PC-9 (cell line): ENCODE measurements around the gene HK2. TPM values are rescaled to one million over a fixed set of nuclear protein-coding genes. Genes with fewer than 3 reads are reported as not detected.

Experiments
- BruUV-seq: library from RNA; stranded (reverse); fragments of 400-500 nt; replicated peaks from 2 replicates; lab custom pipeline; 2021; lab: Mats Ljungman, UMichigan
- CTCF ChIA-PET: fragments of 300-600 bp; sonication (Branson Sonifier 250); formaldehyde crosslinking; loops from one replicate; lab custom pipeline; 2022; ENCODE audit warnings: antibody characterized with exemption; lab: Charles Lee
- POLR2A ChIA-PET: fragments of 300-600 bp; sonication (Branson Sonifier 250); formaldehyde crosslinking; loops from one replicate; lab custom pipeline; 2022; ENCODE audit warnings: antibody characterized with exemption; ENCODE audit not compliant: unreplicated experiment; lab: Charles Lee
- DNase-seq, 2 experiments: peaks; one replicate each; pipeline versions ENCODE4 v3.0.0 to v3.0.0-alpha.2; 2015 to 2022; ENCODE audit warnings: mixed read lengths in 1 of 2
- H2AFZ ChIP-seq: fragments of 200-600 bp; sonication (generic); 2 replicates; pipeline ENCODE4 v1.8.1; 2017; ENCODE audit warnings: antibody characterized with exemption
- H3F3A ChIP-seq: fragments of 200-600 bp; sonication (generic); 2 replicates; pipeline ENCODE4 v1.8.1; 2017; ENCODE audit warnings: antibody characterized with exemption, mild to moderate bottlenecking, low read depth; ENCODE audit not compliant: insufficient read depth
- H3K27ac ChIP-seq: fragments of 200-600 bp; sonication (generic); 2 replicates; pipeline ENCODE4 v1.6.1; 2016; ENCODE audit warnings: mixed run types
- H3K27me3 ChIP-seq: fragments of 200-600 bp; sonication (generic); 2 replicates; pipeline ENCODE4 v1.6.1; 2016; ENCODE audit warnings: low read depth, mixed run types; ENCODE audit not compliant: insufficient read depth
- H3K36me3 ChIP-seq: fragments of 200-600 bp; sonication (generic); 2 replicates; pipeline ENCODE4 v1.6.1; 2016; ENCODE audit warnings: low read depth, mixed run types
- H3K4me1 ChIP-seq: fragments of 200-600 bp; sonication (generic); replicated peaks from 2 replicates; pipeline ENCODE4 v1.6.1; 2016; ENCODE audit warnings: mixed run types; ENCODE audit not compliant: insufficient read depth
- H3K4me2 ChIP-seq: fragments of 200-600 bp; sonication (generic); 2 replicates; pipeline ENCODE4 v1.6.1; 2017; ENCODE audit warnings: mixed run types
- H3K4me3 ChIP-seq: fragments of 200-600 bp; sonication (generic); 2 replicates; pipeline ENCODE4 v1.6.1; 2016; ENCODE audit warnings: mixed run types
- H3K79me2 ChIP-seq: fragments of 200-600 bp; sonication (generic); 2 replicates; pipeline ENCODE4 v1.6.1; 2017; ENCODE audit warnings: low read depth, mixed run types
- H3K9me2 ChIP-seq: fragments of 200-600 bp; sonication (generic); 2 replicates; pipeline ENCODE4 v1.8.1; 2017; ENCODE audit warnings: mild to moderate bottlenecking; ENCODE audit not compliant: insufficient read depth
- H3K9me3 ChIP-seq: fragments of 200-600 bp; sonication (generic); 2 replicates; pipeline ENCODE4 v1.8.1; 2016; ENCODE audit warnings: low read depth; ENCODE audit not compliant: insufficient read depth
- H4K20me1 ChIP-seq: fragments of 200-600 bp; sonication (generic); 2 replicates; pipeline ENCODE4 v1.8.1; 2017; ENCODE audit not compliant: insufficient read depth
- EZH2 ChIP-seq: fragments of 200-600 bp; sonication (generic); IDR thresholded peaks from 2 replicates; pipeline ENCODE4 v1.8.0; 2017; ENCODE audit warnings: antibody characterized with exemption, low read depth
- intact Hi-C: fragments of 100-400 bp; cut with micrococcal nuclease; formaldehyde crosslinking; loops from one replicate; pipeline ENCODE4 v1.10.0; 2022; ENCODE audit not compliant: unreplicated experiment
- total RNA-seq: library from RNA; stranded (reverse); gene quantifications from 2 replicates; pipeline ENCODE4 v1.2.3, GENCODE V29; 2021
- TF ChIP-seq, protein P1 (sequence below): fragments of 200-600 bp; sonication (generic); conservative IDR thresholded peaks from 2 replicates; pipeline ENCODE4 v1.6.1; 2017; ENCODE audit warnings: mixed run types, antibody characterized with exemption, mild to moderate bottlenecking, moderate library complexity

Gene HK2
- total RNA-seq, 1 experiment from 2014 or later: 7.8 TPM

DNA sequence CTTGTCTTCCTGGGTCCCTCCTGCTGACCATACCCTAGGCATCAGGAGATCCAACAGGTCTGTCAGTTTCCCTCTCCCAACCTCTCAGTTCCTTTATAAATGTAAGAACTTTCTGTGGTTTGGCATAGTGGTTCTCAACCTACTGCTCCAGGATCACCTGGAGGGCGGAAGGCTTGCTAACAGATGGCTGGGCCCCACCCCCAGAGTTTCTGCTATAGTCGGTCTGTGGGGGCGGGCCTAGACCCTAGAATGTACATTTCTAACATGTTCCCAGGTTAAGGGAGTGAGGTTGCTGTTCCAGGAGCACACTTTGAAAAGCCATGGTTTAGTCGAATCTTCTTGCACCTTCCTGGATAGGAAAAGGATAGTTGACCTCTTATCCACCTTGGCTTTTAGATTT is 37.0 kb downstream of the HK2 start:
- Histone ChIP-seq H3K79me2 (peaks cover 37% of the 10 kb centered on the region), H3K4me2 (no peak overlapping the region), H3K27me3 (no peaks in the 10 kb centered on the region), H3K9me3 (no peaks in the 10 kb centered on the region), H3K4me3 (no peak overlapping the region), H2AFZ (no peak overlapping the region), H3K36me3 (peaks cover 20% of the 10 kb centered on the region), H3F3A (peaks cover 36% of the 10 kb centered on the region), H3K27ac (no peak overlapping the region), H3K4me1 (peaks cover 32% of the 10 kb centered on the region), H4K20me1 (no peaks in the 10 kb centered on the region), H3K9me2 (no peaks in the 10 kb centered on the region)
- TF ChIP-seq, protein P1, sequence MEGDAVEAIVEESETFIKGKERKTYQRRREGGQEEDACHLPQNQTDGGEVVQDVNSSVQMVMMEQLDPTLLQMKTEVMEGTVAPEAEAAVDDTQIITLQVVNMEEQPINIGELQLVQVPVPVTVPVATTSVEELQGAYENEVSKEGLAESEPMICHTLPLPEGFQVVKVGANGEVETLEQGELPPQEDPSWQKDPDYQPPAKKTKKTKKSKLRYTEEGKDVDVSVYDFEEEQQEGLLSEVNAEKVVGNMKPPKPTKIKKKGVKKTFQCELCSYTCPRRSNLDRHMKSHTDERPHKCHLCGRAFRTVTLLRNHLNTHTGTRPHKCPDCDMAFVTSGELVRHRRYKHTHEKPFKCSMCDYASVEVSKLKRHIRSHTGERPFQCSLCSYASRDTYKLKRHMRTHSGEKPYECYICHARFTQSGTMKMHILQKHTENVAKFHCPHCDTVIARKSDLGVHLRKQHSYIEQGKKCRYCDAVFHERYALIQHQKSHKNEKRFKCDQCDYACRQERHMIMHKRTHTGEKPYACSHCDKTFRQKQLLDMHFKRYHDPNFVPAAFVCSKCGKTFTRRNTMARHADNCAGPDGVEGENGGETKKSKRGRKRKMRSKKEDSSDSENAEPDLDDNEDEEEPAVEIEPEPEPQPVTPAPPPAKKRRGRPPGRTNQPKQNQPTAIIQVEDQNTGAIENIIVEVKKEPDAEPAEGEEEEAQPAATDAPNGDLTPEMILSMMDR: no peak
- TF ChIP-seq EZH2: no peak
- ChIA-PET POLR2A (no interaction called here), CTCF (no interaction called here)
- intact Hi-C loops: no loop called here
- no peak for DNase-seq
- BruUV-seq: no TSS peak

DNA sequence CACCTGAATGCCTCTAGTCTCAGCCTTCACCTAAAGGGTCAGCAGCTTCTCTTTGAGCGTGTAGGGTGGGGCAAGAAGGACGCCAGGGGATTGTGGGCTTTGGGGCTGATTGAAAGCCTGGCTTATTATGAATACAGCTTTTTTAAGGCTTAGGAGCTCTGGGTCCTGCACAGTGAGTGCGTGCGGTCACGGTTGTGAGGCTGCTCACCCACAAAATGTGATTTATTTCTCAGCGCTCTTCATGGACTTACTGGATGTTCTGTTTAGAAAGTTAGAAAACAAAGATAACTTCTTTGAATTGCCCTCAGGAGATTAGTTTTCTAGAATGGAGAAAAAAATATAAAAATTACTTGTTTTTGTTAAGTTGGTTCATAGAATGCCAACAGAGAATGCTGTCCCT is 37.5 kb downstream of the HK2 start:
- BruUV-seq: no TSS peak
- ChIA-PET CTCF (no interaction called here), POLR2A (no interaction called here)

DNA sequence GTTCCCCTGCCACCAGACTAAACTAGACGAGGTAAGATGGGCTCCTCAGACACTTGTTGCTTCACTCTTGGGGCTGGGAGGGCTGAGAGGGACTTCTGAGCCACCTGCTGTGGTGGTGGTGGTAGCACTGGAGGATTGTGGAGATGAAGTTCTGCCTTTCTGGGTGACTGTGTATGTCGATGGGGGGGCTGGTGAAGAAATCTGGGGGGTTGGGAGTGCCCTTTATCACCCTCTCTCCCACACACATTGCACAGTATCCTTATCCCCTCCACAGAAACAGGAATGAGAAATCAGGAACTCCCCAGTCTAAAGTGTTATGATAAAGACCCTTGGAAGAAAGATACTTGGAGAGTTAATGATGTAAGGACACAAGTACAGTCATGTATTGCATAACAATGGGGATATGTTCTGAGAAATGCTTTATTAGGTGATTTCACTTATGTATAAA is 38.5 kb downstream of the HK2 start:
- Histone ChIP-seq H3K79me2 (peaks cover 26% of the 10 kb centered on the region), H3K27ac (no peak overlapping the region), H4K20me1 (no peaks in the 10 kb centered on the region), H3K27me3 (no peaks in the 10 kb centered on the region), H3K4me3 (no peak overlapping the region), H3K9me3 (no peaks in the 10 kb centered on the region), H3K36me3 (peaks cover 24% of the 10 kb centered on the region), H3K9me2 (no peaks in the 10 kb centered on the region), H2AFZ (no peak overlapping the region), H3F3A (peaks cover 24% of the 10 kb centered on the region), H3K4me1 (peaks cover 17% of the 10 kb centered on the region), H3K4me2 (no peak overlapping the region)
- TF ChIP-seq, protein P1: no peak
- TF ChIP-seq EZH2: no peak
- intact Hi-C loops: no loop called here
- CTCF ChIA-PET: no interaction called here
- POLR2A ChIA-PET: no interaction called here
- BruUV-seq: no TSS peak
- DNase-seq: no peak

More for the DNA sequence above, 37.5 kb downstream of the HK2 start:
- H3K4me3 ChIP-seq: no peak overlapping the region
- no peaks in the 10 kb centered on the region for H4K20me1 ChIP-seq
- H3K9me2 ChIP-seq: no peaks in the 10 kb centered on the region
- peaks cover 21% of the 10 kb centered on the region for H3K36me3 ChIP-seq
- TF ChIP-seq, protein P1: no peak
- TF ChIP-seq EZH2: no peak
- H2AFZ ChIP-seq: no peak overlapping the region
- H3F3A ChIP-seq: peaks cover 34% of the 10 kb centered on the region
- intact Hi-C loops: no loop called here
- H3K79me2 ChIP-seq: peaks cover 36% of the 10 kb centered on the region
- H3K27ac ChIP-seq: no peak overlapping the region
- peaks cover 27% of the 10 kb centered on the region for H3K4me1 ChIP-seq
- no peak for DNase-seq
- no peak overlapping the region for H3K4me2 ChIP-seq
- no peaks in the 10 kb centered on the region for H3K9me3 ChIP-seq
- no peaks in the 10 kb centered on the region for H3K27me3 ChIP-seq
